ENCODE data around the gene OBSCN. TPM values are rescaled to one million over a fixed set of nuclear protein-coding genes. Genes with fewer than 3 reads are reported as not detected.

The OBSCN gene
- total RNA-seq, 1 donor from 2014 or later, result 30.2 TPM

- no peak for FAIRE-seq
- no peak for DNase-seq (ENCODE audit: low spot score in 2 of 2)
Measured at GRCh38 chr1:228361314-228362140, 153.7 kb downstream of the OBSCN start.

DNA sequence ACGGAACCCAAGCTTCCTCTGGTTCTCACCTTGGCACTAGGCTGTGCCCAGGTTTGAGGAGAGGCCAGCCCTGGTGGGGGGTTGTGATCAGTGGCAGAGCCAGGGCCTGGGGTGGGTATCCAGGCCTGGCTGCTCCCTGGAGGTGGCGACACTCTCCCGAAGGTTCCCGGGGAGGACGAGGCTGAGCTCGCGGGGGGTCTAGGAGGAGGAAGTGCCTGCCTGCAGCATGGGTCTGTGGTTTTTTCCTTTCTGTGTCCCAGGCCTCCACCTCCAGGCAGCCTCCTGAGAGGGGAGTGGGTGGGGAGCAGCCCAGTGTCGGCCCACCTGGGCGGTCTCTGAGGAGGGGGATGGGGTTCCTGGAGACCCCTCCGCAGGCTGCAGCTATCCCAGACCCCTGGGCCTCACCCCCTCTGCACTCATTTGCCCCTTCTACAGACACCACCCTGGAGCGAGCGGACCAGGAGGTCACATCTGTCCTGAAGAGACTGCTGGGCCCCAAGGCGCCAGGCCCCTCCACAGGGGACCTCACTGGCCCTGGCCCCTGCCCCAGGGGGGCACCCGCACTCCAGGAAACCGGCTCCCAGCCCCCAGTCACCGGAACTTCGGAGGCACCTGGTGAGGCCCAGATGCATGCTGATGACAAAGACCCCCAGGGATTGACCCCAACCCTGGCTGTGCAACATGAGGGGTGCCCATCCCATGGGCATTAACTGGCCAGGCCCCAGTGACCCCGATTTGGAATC lies 154.5 kb downstream of the OBSCN start:
- FAIRE-seq (no peak), DNase-seq (ENCODE audit: low spot score in 2 of 2) (no peak)

GRCh38 chr1:228362884-228363450 lies 155.1 kb downstream of the OBSCN start:
- no peak for DNase-seq (ENCODE audit: low spot score in 2 of 2)
- FAIRE-seq, result no peak

- DNase-seq (ENCODE audit: low spot score in 2 of 2), result no peak
- no peak for FAIRE-seq
Measured at GRCh38 chr1:228363686-228364067, 155.8 kb downstream of the OBSCN start.

DNA sequence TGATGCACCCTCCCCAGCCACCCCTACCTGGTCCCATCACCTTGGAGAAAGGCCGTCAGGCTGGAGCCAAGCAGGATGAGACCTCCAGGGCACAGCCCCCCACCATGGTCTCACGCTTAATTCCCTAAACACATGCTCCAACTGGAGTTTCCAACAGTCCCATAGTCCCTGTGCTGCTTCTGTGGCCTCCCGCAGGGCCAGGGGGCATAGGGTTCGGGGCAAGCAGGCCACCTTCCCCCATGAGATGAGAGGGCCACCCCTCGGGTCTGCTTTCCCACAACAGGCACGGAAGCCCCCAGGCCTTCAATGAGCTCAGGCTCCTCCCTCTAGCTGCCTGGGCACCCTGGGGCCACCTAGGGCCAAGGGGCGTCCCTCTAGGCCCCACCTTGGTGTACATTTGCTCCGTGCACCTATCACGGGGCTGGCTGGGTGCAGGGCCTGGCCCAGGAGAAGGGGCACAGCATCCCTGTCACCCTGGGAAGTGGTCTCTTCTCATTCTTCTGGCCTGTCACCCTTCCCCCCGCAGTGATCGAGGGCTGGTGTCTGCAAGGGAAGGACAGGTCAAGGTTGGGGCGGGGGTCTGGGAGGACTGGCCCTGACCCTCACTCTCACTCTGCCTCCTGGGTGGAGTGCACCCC lies 156.3 kb downstream of the OBSCN start:
- no peak for DNase-seq (ENCODE audit: low spot score in 2 of 2)
- FAIRE-seq, result no peak

- DNase-seq (ENCODE audit: low spot score in 2 of 2), result no peak
- FAIRE-seq, result no peak
Measured at GRCh38 chr1:228364706-228365213, 156.9 kb downstream of the OBSCN start.

- FAIRE-seq, result no peak
- DNase-seq (ENCODE audit: low spot score in 2 of 2), result no peak
Measured at GRCh38 chr1:228365271-228366061, 157.6 kb downstream of the OBSCN start.

DNA sequence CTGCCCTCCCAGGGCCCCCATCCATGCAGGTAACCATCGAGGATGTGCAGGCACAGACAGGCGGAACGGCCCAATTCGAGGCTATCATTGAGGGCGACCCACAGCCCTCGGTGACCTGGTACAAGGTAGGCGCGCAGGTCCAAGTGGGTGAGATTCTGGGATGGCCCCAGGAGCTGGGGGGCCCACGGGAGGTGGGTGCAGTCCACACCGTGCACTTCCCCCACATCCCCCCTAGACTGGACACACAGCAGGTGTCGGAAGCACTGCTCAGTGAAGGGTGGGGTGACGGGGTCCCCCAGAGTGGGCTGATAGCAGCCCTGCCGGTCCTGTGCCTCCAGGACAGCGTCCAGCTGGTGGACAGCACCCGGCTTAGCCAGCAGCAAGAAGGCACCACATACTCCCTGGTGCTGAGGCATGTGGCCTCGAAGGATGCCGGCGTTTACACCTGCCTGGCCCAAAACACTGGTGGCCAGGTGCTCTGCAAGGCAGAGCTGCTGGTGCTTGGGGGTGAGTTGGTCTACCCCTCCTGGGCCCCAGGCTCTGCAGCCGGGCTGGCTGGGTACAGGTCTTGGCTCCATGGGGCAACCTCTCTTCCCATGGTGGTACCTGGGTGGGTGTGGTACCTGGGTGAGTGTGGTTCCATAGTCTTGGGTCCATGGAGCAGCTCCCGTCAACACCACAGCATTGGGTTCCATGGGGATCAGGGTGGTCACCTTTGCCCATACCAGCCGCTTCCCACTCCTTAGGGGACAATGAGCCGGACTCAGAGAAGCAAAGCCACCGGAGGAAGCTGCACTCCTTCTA lies 158.4 kb downstream of the OBSCN start:
- DNase-seq (ENCODE audit: low spot score in 2 of 2), result no peak
- no peak for FAIRE-seq

DNA sequence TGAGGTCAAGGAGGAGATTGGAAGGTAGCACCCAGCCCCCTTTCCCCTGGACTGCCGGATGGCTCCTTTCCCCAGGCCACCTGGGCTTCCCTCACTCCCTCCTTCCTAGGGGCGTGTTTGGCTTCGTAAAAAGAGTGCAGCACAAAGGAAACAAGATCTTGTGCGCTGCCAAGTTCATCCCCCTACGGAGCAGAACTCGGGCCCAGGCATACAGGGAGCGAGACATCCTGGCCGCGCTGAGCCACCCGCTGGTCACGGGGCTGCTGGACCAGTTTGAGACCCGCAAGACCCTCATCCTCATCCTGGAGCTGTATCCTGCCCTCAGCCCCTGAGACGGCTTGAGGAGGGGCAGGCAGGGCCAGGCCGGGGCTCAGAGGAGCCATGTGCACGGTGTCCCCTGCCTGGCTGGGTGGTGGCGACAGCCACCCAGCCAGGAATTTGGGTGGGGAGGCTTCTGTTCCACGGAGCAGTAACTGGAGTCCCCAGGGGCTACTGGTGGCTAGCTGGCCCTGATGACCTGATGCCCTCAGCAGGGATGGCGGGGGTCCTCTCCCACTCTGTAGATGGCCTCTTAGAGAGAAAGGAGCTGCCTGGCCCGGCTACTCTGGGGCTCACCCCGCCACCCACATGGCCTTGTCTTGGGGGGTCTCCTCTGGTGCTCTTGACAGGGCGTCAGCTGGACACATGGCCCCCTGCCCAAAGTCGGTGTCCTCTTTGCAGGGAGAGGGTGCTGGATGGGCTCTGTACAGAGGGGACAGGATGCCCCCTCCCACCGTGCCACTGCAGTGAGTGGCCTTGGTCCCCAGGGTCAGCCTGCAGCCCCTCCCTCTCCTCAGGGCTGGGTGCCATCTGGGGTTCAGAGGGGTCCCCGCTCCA lies 159.3 kb downstream of the OBSCN start:
- FAIRE-seq, result no peak
- no peak for DNase-seq (ENCODE audit: low spot score in 2 of 2)

- no peak for FAIRE-seq
- no peak for DNase-seq (ENCODE audit: low spot score in 2 of 2)
Measured at GRCh38 chr1:228367798-228368791, 160.3 kb downstream of the OBSCN start.

DNA sequence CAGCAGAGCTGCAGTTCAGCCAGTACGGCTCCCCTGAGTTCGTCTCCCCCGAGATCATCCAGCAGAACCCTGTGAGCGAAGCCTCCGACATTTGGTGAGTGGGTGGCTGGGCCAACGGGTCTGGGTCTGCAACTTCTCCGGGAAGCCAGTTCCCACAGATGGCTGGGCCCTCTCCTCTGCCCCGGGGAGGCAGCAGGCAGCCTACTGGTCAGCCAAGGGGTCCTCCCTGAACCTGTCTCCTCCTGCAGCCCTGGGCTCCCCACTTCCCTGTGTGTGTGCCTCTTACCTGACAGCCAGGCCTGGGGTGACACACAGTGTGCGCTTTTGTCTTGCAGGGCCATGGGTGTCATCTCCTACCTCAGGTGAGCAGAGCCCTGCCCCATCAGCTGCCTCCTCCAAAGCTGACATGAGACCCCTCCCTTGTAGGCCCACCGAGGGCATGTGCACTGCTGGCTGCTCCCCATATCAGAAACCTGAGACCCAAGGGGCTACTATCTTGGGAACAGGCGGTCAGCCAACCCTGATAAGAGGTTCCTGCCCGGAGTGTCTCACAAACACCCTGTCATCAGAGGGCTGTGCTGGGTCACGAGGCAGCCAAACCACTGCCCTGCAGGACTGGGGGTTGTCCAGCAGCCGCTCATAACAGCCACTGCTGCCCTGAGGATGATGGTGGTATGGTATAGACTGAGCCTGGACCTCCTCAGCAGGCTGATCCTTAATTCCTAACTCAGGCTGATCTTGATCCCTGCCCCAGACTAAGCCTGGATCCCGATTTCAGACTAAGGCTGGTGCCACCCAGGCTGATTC lies 161.2 kb downstream of the OBSCN start:
- FAIRE-seq, result no peak

GRCh38 chr1:228369608-228370438 lies 162.0 kb downstream of the OBSCN start:
- no peak for FAIRE-seq
- DNase-seq (ENCODE audit: low spot score in 2 of 2), result no peak

More for the DNA sequence above, 161.2 kb downstream of the OBSCN start:
- no peak for DNase-seq (ENCODE audit: low spot score in 2 of 2)

- no peak for FAIRE-seq
- DNase-seq (ENCODE audit: low spot score in 2 of 2), result no peak
Measured at GRCh38 chr1:228370439-228370940, 162.6 kb downstream of the OBSCN start.

DNA sequence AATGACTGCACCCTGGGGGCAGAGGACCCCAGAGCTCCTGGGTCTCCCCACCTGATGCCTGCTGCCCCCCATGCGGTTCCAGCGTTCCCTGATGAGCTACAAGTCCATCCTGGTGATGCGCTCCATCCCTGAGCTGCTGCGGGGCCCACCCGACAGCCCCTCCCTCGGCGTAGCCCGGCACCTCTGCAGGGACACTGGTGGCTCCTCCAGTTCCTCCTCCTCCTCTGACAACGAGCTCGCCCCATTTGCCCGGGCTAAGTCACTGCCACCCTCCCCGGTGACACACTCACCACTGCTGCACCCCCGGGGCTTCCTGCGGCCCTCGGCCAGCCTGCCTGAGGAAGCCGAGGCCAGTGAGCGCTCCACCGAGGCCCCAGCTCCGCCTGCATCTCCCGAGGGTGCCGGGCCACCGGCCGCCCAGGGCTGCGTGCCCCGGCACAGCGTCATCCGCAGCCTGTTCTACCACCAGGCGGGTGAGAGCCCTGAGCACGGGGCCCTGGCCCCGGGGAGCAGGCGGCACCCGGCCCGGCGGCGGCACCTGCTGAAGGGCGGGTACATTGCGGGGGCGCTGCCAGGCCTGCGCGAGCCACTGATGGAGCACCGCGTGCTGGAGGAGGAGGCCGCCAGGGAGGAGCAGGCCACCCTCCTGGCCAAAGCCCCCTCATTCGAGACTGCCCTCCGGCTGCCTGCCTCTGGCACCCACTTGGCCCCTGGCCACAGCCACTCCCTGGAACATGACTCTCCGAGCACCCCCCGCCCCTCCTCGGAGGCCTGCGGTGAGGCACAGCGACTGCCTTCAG lies 163.3 kb downstream of the OBSCN start:
- no peak for DNase-seq (ENCODE audit: low spot score in 2 of 2)
- FAIRE-seq, result no peak
